ENCODE data around the gene HERPUD1.
"Not testable (repeated sequence)": the region's sequence is repeated elsewhere in the genome, so short reads cannot be mapped to it uniquely, and the experiment has no call there.

HERPUD1 gene

GRCh38 chr16:56931892-56932720 lies at the start of gene HERPUD1:
HERPUD1 (plus strand) TSS chr16:56932142; CDS start chr16:56932245, 103 bp downstream.
- peak; percentile 97 for DNase-seq

DNA sequence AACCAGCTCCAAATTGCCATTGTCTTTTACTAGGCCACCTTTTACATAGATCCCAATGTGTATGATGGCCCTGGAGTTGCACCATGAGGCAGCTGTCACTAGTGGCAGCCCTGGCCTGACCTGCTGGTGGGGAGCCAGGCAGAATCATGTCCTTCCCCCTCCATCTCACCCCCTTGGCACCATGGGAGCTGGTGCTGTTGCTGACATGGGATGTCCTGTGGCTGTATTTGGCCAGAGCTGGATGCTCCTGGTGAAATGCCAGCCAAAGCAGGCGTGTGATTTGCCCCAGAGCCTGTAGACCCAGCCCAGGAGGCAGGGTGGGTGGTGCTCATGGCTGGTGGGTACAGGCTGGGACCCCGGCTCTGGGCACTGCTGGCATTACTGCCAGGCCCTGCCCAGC lies 48.4 kb upstream of the HERPUD1 start:
- no peak for DNase-seq

DNA sequence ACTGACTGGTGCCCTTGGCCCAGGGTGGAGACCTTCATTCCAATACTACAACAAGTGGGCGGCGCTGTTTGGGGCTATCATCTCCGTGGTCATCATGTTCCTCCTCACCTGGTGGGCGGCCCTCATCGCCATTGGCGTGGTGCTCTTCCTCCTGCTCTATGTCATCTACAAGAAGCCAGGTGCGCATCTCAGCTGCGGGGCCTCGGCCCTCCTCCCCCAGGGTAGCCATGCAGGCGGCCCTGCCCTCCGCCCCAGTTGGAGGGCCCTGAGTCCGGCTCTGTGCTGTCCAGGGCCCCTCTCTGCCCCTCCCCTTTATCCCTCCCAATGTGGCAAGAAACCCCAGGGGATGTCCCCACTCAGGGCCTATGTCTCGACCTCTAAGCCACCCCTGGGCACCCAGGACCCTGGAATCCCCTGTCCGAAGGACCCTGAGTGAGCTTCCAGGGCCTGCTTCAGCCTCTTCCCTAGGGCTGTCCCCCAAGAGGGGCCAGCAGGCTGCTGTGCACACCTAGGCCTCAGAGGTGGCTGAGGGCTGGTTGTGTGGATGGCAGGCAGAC lies 47.8 kb upstream of the HERPUD1 start:
- DNase-seq: no peak

DNA sequence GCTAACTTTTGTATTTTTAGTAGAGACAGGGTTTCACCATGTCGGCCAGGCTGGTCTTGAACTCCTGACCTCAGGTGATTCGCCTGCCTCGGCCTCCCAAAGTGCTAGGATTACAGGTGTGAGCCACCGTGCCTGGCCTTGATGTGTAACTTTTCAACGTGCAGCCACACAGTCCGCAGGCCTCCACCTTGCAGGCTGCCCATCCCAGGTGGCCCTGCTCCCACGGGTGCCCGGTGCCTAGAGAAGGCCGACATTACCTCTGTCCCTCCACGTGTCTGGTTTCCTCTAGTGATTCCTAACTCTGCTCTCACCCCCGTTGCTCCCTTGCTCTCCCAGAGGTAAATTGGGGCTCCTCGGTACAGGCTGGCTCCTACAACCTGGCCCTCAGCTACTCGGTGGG lies 47.0 kb upstream of the HERPUD1 start:
- not testable (repeated sequence) for DNase-seq

GRCh38 chr16:56885446-56886162 lies 46.3 kb upstream of the HERPUD1 start:
- DNase-seq: no peak

DNA sequence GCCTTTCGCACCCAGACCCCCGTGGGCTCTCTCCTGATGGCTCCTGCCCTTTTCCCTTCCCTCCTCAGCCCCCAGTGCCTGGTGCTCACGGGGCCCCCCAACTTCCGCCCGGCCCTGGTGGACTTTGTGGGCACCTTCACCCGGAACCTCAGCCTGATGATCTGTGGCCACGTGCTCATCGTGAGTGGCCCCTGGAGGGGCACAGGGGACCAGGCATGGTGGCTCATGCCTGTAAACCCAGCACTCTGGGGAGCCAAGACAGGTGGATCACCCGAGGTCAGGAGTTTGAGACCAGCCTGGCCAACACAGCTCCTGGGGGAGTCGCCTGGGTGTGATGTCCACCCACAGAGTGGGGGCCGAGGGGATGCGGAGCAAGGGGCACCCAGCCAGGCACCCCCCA lies 45.6 kb upstream of the HERPUD1 start:
- DNase-seq: no peak

DNA sequence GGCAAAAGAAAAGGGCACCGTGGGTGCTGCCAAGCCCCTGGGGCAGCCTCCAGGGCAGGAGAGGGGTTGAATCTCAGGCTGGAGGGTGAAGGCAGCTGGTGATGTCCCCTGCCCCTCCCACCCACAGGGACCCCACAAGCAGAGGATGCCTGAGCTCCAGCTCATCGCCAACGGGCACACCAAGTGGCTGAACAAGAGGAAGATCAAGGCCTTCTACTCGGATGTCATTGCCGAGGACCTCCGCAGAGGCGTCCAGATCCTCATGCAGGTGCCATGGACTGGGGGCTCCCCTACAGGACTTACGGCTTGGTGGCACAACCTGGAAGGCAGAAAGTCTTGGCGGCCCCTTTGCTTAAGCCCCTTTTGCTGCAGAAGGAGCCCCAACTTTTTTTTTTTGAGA lies 45.1 kb upstream of the HERPUD1 start:
- no peak for DNase-seq

DNA sequence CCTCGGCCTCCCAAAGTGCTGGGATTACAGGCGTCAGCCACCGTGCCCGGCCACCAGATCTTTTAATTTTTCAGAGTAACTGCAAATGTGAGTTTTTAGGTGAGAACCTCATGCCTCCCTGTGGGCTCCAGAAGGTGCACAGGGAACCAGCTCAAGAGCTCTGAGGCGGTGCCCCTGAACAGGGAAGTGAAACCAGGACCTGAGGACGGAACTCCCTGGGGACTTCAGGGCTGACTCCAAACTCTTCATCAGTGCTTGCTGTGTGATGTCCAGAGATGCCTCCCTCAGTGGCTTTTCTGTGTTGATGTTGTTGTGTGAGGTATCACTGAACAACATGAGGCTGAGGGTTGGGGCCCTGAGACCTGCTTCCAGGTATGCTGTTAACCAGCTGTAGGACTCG lies 43.1 kb upstream of the HERPUD1 start:
- DNase-seq: no peak

DNA sequence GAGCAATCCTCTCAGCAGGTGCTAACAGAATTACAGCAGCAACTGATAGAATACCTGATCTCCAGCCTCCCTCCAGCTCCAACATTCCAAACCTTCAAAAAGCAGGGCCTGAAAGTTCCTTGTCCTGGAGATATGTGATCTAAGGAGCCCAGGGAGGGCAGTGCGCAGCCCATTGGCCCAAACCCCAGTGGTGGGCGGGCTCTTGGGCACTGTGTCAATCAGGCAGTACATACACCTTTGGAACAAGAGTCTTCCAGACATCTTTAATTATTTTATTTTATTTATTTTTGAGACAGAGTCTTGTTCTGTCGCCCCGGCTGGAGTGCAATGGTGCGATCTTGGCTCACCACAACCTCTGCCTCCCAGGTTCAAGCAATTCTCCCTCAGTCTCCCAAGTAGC lies 42.7 kb upstream of the HERPUD1 start:
- no peak for DNase-seq

DNA sequence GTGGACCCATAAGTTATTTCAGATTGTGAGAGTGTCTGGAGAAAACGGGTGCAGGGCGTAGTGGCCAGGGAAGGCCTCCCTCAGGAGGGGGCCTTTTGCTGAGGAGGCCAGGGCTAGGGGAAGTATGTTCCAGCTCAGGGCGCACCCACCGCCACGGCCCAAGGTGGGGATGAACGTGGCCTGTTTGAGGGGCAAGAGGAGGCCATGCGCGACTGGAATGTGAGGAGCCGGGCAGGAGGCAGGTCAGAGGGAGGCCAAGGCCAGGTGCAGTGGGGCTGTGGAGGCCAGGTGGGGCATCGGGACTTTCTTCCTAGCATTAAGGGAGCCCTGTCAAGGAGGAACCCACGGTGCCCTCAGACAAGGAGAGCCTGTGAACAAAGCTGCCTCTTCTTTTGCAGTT lies 40.3 kb upstream of the HERPUD1 start:
- no peak for DNase-seq

DNA sequence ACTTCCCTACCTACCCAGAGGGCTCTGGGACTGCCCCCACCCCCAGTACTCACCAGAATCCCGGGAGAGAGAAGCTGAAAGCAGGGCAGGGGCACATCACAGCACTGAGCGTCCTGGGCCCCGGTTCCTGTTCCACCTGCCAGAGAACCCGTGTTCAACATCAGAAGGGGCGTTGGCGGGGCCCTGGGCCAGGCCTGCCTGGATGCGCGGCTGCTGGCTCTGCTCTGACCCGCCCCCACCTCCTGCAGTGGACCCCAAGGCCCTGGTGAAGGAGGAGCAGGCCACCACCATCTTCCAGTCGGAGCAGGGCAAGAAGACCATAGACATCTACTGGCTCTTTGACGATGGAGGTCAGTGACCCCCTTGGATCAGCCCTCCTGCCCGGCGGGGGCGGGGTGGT lies 39.2 kb upstream of the HERPUD1 start:
- DNase-seq: no peak

GRCh38 chr16:56894331-56894917 lies 37.5 kb upstream of the HERPUD1 start:
- DNase-seq: no peak

- DNase-seq: no peak
Measured at GRCh38 chr16:56895813-56896212, 36.1 kb upstream of the HERPUD1 start.

- DNase-seq: no peak
Measured at GRCh38 chr16:56896244-56896643, 35.7 kb upstream of the HERPUD1 start.

DNA sequence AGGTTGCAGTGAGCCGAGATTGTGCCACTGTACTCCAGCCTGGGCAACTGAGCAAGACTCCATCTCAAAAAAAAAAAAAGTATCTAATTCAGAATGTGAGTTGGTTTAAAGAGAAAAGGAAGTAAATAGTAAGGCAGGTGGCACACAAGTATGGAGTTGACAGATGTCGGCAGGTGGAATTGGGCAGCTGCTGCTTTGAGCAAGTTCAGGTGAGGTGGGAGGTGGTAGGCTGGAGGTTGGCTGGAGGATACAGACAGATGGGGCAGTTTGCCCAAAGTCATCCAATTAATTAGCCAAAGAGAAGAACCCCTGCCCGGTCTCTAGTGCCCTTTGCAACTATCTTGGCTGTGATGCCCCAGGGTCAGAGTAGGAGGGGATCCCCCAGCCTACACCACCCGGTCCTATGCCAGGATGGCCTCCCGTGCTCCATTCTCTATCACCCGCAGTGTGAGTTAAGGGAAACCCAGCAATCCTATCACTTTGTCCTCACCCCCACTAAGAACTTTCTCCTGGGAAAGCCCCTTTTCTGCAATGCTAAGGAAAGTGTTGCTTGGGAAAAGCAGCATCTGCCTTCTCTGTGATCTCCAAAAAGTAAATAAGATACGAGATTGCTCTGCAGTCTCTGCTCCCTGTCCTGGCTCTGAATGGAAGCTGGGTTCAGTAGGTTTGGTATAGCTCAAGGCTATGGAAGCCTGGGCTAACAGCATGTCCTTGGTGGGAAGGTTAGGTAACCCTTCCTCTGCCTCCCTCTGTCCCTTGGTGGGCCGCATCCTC lies 34.7 kb upstream of the HERPUD1 start:
- DNase-seq: no peak

GRCh38 chr16:56898847-56899246 lies 33.1 kb upstream of the HERPUD1 start:
- no peak for DNase-seq

DNA sequence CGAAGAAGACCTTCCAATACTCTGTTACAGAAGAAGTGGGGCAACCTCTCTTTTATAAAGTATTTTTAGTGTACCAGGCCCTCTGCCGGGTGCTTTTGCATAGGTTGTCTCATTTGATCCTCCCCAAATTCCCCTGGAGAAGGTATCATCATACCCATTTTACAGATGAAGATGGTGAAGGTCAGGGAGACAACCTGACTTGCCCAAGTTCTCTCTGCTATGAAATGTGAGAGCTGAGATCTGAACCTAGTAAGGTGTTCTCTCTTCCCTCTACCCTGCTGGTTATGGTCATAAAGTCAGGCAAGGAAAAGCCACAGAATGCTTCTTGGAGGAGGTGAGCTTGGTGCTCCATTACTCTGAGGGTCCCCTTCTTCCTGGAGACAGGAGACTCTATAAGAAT lies 28.1 kb upstream of the HERPUD1 start:
- no peak for DNase-seq

- no peak for DNase-seq
Measured at GRCh38 chr16:56907401-56907800, 24.5 kb upstream of the HERPUD1 start.

GRCh38 chr16:56909527-56909979 lies 22.4 kb upstream of the HERPUD1 start:
- DNase-seq: no peak

DNA sequence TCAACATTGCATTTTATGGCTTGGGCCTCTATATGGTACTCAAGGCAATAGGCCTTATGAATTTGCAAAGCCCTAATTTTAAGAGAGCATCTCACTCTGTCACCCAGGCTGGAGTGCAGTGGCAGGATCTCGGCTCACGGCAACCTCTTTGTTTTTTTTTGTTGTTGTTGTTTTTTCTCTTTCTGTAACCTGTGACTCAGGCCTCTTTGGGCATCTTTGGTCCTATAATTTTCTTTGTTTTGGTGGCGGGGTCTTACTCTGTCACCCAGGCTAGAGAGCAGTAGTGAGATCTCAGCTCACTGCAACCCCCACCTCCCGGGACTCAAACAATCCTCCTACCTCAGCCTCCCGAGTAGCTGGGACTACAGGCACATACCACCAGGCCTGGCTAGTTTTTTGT lies 21.8 kb upstream of the HERPUD1 start:
- no peak for DNase-seq

DNA sequence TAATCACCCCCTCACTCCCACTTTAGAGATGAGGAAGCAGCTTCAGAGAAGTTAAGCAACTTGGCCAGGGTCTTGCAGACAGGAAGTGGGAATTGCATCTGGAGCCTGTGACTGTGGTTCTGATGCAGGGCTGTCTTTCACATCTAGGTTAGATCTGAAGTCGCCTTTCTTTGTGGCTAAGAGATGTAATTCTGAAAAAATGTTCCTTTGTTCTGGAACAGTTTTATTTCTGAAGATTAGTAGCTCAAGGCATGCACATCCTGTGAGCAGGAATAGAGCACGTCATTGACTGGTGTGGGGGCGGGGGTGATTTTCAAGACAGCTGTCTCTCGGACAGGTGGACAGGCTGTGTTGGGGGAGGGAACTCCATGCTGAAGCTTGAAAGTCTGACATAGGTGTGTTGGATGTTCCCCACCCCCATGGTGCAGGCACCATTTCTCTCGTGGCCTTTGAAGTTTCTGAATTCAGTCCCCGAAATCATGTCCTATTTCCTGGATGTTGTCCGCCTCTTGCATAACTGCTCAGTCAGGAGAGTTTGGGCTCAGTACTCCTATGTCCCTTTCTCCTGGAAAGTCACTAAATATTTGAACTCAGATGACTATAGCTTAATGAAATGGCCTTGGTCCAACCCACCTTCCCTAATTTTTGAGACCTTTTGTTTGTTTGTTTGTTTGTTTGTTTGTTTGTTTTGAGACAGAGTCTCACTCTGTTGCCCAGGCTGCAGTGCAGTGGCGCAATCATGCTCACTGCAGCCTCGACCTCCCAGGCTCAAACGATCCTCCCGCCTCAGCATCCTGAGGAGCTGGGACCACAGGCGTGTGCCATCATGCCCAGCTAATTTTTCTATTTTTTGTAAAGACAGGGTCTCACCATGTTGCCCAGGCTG lies 21.0 kb upstream of the HERPUD1 start:
- DNase-seq: no peak
